NCI-H128 (cell line): ENCODE results near the gene LAMP2.
A peak's percentile ranks its signal among the peaks of the same experiment; 100 is the strongest.
"Not testable (repeated sequence)": the region's sequence is repeated elsewhere in the genome, so short reads cannot be mapped to it uniquely, and the experiment has no call there.

Experiments
- DNase-seq: peaks from one replicate; lab custom pipeline; 2025; ENCODE audit not compliant: unreplicated experiment; lab: John Stamatoyannopoulos, UW

The LAMP2 gene

GRCh38 chrX:120468825-120469525, at the start of gene LAMP2:
Gene LAMP2 (minus strand): TSS chrX:120469296. CDS start chrX:120469169, 127 bp downstream.
- DNase-seq = peak; percentile 51

- no peak for DNase-seq
Observed at GRCh38 chrX:120517936-120518335, 48.8 kb upstream of the LAMP2 start.

GRCh38 chrX:120514236-120514635, 45.1 kb upstream of the LAMP2 start:
- DNase-seq = no peak

- no peak for DNase-seq
Observed at GRCh38 chrX:120512627-120513026, 43.5 kb upstream of the LAMP2 start.

- DNase-seq = no peak
Observed at GRCh38 chrX:120512222-120512621, 43.1 kb upstream of the LAMP2 start.

DNA sequence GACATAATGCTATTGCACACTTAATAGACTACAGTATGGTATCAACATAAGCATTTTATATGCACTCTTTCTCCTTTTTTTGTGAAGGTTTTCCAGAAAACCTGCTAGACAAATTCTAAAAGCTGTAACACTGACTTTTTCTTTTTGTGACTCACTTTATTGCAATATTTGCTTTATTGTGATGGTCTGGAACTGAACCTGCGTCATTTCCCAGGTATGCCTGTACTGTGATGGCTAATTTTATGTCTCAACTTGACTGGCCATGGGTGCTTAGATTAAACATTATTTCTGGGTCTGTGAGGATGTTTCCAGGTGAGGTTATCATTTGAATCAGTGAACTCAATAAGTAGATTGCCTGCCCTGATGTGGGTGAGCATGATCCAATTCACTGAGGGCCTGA, 35.5 kb upstream of the LAMP2 start:
- DNase-seq = no peak

GRCh38 chrX:120499301-120500072, 30.4 kb upstream of the LAMP2 start:
- DNase-seq = no peak

DNA sequence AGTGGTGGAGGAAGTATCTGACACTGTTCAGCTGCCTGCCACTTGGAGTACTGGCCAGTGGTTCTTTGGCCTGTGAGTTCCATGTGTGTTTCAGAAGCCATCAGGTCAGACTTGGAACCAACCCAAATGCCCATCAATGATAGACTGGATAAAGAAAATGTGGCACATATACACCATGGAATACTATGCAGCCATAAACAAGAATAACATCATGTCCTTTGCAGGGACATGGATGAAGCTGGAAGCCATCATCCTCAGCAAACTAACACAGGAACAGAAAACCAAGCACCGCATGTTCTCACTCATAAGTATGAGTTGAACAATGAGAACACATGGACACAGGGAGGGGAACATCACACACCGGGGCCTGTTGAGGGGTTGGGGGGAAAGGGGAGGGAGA, 21.0 kb upstream of the LAMP2 start:
- DNase-seq = not testable (repeated sequence)

GRCh38 chrX:120486786-120487185, 17.7 kb upstream of the LAMP2 start:
- DNase-seq = no peak

DNA sequence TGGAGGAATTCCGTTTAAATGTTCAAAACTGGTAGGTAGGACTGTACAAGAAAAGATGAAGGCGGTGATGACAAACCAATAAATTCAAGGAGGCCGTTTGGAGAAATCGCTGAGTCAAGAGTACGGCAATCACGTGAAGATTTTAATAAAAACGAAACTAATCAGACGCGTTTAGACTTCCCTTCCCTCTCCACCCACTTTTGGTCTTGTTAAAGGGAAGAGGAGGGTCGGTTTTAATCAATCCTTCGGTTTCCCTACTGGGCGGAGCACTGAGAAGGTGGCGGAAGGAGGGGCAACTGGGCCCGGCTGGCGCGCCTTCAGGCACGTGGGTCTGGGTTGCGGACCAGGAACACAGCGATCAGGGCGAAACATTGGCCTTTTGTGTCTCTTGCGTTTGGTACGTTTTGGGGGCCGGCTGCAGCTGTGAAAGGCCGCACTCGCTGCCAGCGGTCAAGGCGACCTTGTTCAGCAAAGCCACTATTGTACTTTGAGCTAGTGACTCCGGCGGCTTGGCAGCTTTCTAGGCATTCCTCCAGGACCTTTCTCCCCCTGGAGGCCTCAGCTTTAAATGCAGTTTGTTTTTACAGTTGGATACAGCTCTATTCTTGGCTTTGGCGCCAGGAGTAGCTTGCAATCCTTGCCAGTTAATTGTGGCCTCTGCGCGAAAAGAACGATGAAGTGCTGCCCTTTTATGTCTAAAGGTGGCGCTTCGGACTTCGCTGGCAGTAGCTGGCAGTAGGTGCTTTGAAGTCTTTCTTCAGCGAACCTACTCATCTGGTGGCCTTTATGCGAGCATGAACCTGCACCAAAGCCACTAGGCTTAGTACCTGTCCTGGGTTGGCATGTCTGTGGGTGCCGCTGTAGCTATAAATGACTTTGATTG, 16.8 kb upstream of the LAMP2 start:
- DNase-seq = peak; percentile 9

DNA sequence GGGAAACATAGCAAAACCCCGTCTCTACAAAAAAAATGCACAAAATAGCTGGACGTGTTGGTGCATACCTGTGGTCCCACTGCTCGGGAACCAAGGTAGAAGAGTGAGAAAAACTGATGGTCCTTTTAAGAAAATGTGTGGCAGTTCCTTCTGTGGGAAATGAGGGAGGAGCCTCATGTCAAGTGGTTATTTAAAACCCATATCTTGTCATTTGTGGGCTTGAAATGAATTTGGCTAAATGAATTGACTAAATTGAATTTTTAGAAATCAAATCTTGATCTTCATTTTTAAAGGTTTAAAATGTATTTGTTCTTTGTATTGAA, 16.2 kb upstream of the LAMP2 start:
- DNase-seq = no peak

DNA sequence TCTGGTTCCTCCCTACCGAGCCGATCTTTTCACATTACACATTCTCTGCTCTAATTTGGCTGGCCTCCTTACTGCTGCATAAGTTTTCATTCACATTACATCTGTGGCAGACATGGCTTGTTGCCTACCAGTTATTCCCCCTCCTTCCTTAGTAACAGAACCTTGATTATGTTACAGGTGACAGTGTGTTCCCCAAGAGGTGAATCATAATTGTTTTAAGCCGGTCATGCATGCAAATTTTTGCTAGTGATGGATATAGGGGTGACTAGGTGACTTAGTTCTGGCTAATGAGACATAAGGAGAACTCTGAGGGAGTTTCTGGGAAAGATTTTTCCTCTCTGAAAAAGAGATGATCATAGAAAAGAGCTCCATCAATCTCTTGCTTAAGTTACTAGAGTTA, 8.4 kb upstream of the LAMP2 start:
- DNase-seq = no peak

DNA sequence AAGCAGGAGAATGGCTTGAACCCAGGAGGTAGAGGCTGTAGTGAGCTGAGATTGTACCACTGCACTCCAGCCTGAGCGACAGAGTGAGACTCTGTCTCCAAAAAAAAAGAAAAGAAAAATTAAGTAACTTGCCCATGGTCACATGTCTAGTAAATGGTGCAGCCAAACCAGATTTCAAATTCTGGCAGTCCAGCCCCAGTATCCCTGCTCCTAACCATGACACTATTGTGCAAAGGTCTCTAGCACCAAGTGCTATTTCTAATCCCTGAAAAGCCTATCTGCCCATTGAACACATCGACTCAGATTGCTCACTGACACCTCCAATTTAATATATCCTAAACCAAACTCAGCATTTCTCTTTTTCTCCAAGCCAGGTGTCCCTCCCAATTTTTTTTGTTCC, 7.6 kb upstream of the LAMP2 start:
- no peak for DNase-seq

DNA sequence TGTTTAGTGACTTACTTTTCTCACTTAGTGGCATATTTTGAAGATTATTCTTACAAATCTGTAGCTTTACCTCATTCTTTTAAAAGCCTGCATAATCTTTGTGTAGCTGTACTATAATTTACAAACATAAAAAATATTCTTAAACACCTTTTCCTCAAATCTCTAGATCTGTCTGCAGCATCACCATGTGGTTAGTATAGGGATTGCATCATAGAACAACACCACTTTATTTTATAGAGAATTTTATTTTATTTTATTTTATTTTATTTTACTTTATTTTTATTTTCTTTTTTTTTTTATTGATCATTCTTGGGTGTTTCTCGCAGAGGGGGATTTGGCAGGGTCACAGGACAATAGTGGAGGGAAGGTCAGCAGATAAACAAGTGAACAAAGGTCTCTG, 6.4 kb upstream of the LAMP2 start:
- DNase-seq = not testable (repeated sequence)

DNA sequence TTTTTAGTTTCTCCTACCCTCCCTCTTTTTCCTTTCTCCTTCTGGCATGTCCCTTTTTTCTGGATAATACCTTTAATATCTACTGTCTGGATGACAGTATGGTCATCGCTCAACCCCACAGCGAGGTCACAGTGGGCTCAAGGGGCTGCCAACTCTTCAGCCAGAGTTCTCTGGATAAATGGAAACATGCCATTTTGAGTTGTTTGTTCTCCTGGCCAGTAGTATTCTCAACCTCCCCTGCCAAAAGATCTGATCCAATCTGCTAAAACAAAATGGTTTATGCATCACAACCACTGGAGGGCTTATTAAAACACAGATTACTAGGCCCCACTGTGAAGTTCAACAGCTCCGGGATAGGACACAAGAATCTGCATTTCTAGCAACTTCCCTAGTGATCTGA, 5.0 kb upstream of the LAMP2 start:
- DNase-seq = no peak

DNA sequence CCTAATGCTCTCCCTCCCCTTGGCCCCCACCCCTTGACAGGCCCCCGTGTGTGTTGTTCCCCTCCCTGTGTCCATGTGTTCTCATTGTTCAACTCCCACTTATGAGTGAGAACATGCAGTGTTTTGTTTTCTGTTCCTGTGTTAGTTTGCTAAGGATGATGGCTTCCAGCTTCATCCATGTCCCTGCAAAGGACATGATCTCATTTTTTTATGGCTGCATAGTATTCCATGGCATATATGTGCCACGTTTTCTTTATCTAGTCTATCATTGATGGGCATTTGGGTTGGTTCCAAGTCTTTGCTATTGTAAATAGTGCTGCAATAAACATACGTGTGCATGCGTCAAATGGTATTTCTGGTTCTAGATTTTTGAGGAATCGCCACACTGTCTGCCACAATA, 561 bp upstream of the LAMP2 start:
- not testable (repeated sequence) for DNase-seq

DNA sequence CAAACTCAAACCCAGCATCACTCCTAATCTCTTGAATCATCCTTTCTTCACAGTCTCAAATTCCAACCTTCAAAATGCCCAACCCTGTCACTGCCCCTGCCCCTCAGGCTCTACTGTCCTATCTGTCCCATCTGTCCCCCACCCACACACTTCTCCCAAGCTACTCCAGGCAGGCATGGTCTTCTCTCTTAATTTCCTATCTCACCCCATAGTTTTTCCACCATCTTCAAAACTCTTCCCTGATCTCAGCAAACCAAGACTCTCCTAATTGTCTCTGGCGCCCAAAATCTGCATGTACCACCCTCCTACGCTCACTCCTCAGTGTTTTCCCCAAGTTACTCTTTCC, 644 bp downstream of the LAMP2 start:
- no peak for DNase-seq

GRCh38 chrX:120468071-120468470, 1.0 kb downstream of the LAMP2 start:
- DNase-seq = no peak

- no peak for DNase-seq
Observed at GRCh38 chrX:120464411-120464810, 4.7 kb downstream of the LAMP2 start.

DNA sequence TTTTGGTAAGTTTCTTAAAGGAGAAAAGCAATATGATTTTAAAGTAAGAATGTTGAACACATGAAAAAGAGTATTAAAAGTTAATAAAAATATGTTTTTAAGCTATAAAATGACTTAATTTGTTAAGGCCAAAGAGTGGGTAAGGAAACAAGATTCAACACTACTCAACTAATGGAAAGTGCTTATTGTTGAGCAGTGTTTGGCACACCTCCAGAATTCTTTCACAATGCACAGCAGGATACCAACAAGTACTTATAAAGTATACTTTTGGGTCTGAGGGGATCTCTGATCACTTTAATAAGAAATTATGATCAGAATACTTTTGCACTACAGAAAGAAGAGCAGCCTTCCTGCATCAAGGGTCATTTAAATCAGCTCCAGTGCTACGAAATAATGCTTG, 5.9 kb downstream of the LAMP2 start:
- DNase-seq = no peak

DNA sequence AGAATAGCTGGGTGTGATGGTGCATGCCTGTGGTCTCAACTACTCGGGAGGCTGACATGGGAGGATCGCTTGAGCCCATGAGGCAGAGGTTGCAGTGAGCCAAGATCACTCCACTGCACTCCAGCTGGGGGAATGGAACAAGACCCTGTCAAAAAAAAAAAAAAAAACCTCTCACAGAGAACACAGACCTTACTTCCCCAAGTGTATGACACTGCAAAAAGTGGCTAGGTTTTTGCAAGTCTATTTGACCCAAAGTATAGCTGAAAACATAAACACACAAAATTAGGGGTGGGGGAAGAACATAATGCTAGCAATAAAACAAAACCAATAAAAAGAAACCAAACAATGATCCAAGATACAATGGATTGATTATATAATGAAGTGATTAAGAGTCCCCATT, 6.7 kb downstream of the LAMP2 start:
- no peak for DNase-seq

GRCh38 chrX:120459309-120459708, 9.8 kb downstream of the LAMP2 start:
- DNase-seq = no peak
